Brain microvascular endothelial cell (primary cell): ENCODE data around the gene KCTD4.
A peak's percentile ranks its signal among the peaks of the same experiment; 100 is the strongest.

Experiments
- DNase-seq: peaks from one replicate; pipeline ENCODE4 v3.0.0-alpha.2; 2020
- H3K27ac ChIP-seq: fragments of 250-450 bp; sonication (Bioruptor Pico); 2 replicates; pipeline ENCODE4 v1.5.1; 2020; ENCODE audit warnings: mild to moderate bottlenecking, moderate library complexity
- H3K27me3 ChIP-seq: fragments of 250-450 bp; sonication (Bioruptor Pico); replicated peaks from 2 replicates; pipeline ENCODE4 v1.5.1; 2020; ENCODE audit warnings: mild to moderate bottlenecking
- H3K36me3 ChIP-seq: fragments of 250-450 bp; sonication (Bioruptor Pico); replicated peaks from 2 replicates; pipeline ENCODE4 v1.5.1; 2020; ENCODE audit warnings: mild to moderate bottlenecking
- H3K4me3 ChIP-seq: 2 replicates; pipeline ENCODE4 v1.5.1; 2011; ENCODE audit warnings: low read depth, mild to moderate bottlenecking, control low read depth, low read length, moderate library complexity
- in situ Hi-C: cut with HindIII; loops from 2 replicates; pipeline ENCODE4 v1.10.0; 2017; ENCODE audit warnings: low sequenced_read_pairs, low pct_ligation_motif_present
- TF ChIP-seq, protein P1 (sequence below): IDR thresholded peaks from 2 replicates; pipeline ENCODE4 v1.5.1; 2011; ENCODE audit warnings: low read depth, mild to moderate bottlenecking, moderate library complexity, low read length, control low read depth, inconsistent platforms; ENCODE audit errors: missing control alignments

KCTD4 gene

DNA sequence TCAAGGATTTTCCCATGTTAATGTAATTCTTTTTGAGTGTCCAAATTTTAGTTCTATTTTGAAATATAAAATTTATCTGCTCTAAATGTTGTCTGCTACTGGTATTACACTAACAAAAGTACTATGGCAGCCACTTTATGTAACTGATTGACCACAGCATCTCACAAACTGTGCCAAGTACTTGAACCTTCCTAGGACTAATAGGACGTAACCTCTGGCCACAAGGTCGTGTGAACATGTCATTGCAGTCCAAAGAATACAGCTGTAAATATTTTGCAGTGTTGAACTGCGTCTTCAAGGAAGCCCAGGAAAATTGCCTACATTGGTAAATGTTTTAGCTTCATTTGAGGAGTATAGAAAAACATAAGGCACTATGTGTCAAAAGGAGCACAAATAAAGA, 1.9 kb downstream of the KCTD4 start:
- H3K27me3 ChIP-seq: no peaks in the 10 kb centered on the region
- no peak overlapping the region for H3K4me3 ChIP-seq
- DNase-seq: no peak
- in situ Hi-C loops: no loop called here
- TF ChIP-seq, protein P1, sequence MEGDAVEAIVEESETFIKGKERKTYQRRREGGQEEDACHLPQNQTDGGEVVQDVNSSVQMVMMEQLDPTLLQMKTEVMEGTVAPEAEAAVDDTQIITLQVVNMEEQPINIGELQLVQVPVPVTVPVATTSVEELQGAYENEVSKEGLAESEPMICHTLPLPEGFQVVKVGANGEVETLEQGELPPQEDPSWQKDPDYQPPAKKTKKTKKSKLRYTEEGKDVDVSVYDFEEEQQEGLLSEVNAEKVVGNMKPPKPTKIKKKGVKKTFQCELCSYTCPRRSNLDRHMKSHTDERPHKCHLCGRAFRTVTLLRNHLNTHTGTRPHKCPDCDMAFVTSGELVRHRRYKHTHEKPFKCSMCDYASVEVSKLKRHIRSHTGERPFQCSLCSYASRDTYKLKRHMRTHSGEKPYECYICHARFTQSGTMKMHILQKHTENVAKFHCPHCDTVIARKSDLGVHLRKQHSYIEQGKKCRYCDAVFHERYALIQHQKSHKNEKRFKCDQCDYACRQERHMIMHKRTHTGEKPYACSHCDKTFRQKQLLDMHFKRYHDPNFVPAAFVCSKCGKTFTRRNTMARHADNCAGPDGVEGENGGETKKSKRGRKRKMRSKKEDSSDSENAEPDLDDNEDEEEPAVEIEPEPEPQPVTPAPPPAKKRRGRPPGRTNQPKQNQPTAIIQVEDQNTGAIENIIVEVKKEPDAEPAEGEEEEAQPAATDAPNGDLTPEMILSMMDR: no peak
- H3K27ac ChIP-seq: no peak overlapping the region
- no peaks in the 10 kb centered on the region for H3K36me3 ChIP-seq

DNA sequence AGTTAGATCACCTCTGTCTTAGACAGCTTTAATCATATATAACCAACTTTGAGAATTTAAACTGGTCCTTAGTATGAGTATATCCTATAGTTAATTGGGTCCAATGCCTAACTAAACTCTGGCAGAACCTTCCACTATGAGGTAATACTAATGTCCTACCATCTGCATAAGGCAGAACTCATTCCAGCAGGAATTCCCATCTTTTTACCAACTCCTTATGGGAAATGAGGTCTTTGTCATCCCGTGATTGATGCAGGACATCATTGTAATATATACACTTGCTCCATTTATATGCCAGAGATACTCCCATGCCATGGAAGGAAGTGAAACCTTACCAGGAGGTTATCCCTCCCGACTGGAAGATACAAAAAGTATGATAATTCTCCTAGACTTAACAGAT, 2.8 kb downstream of the KCTD4 start:
- in situ Hi-C loops: no loop called here
- TF ChIP-seq, protein P1: no peak
- Histone ChIP-seq H3K36me3 (no peaks in the 10 kb centered on the region), H3K27me3 (no peaks in the 10 kb centered on the region), H3K27ac (no peak overlapping the region), H3K4me3 (no peak overlapping the region)
- DNase-seq: no peak

DNA sequence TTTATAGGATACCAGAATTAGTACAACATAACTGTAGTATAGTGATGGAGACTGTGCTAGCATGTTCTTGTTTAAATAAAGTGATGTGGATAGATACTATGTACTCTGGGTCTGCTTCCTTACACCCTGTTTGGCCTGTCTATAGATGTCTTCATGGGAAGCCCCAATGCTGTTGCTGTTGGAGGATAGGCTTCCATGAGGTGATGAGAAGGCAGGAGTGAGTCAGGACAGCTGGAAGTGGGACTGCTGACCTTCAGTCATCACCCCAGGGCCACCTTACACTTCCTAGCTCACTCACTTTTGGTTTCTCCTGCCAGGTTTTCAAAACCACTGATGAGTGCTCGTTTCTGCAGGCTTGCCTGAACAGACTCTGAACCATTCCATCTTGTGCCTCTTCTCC, 4.2 kb downstream of the KCTD4 start:
- H3K27ac ChIP-seq: peak overlapping the region; percentile 69
- DNase-seq: peak; percentile 36
- H3K4me3 ChIP-seq: no peak overlapping the region
- TF ChIP-seq, protein P1: no peak
- no peaks in the 10 kb centered on the region for H3K27me3 ChIP-seq
- in situ Hi-C loops: no loop called here
- no peaks in the 10 kb centered on the region for H3K36me3 ChIP-seq

DNA sequence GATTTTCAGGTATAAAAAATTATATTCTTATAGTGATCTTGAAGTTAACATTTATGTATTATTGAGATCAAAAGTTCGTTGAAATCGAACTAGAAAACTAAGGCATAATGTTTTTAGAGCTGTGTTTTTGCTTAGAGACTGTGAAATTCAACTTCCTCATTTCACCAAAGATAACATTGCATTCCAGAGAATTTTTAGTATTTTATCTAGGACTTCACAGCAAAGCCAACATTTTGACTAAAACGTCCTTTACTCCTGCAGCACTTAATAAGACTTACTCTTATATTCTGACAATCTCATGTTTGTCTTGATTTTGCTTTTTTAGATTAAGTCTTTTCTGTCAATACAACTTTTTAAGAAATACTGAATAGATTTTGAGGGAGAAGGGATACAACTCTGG, 4.7 kb downstream of the KCTD4 start:
- in situ Hi-C loops: no loop called here
- Histone ChIP-seq H3K4me3 (no peak overlapping the region), H3K36me3 (no peaks in the 10 kb centered on the region), H3K27ac (peak overlapping the region; percentile 69), H3K27me3 (no peaks in the 10 kb centered on the region)
- TF ChIP-seq, protein P1: no peak
- no peak for DNase-seq

DNA sequence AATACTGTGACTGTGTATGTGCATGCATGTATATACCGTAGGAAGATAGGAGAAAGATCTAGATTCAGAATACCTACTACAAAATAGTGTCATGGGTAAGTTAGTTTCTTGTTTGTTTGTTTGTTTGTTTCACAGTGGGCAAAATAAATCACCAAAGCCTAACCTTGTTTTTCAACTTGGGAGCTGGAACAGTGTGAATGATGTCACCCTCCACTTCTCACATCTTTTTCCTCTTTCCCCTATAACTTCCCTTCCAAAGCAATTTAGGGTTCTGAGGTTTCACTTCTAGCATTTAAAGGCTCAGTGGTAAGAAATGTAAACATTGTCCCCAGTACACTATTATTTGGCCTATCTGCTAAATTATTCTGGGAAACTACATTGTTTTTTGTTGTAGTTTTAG, 5.4 kb downstream of the KCTD4 start:
- TF ChIP-seq, protein P1: no peak
- no peaks in the 10 kb centered on the region for H3K36me3 ChIP-seq
- H3K4me3 ChIP-seq: no peak overlapping the region
- no peak for DNase-seq
- no peaks in the 10 kb centered on the region for H3K27me3 ChIP-seq
- peak overlapping the region; percentile 69 for H3K27ac ChIP-seq
- in situ Hi-C loops: no loop called here
